GM18520 (cell line): ENCODE measurements around the gene CCL4L2.
"Not testable (repeated sequence)": the region's sequence is repeated elsewhere in the genome, so short reads cannot be mapped to it uniquely, and the experiment has no call there.

Source experiments
- ATAC-seq: cut with Tn5 transposase; IDR thresholded peaks from one replicate; pipeline ENCODE4 v1.9.1; 2021; ENCODE audit not compliant: unreplicated experiment

Gene CCL4L2

GRCh38 chr17:36194832-36195433, 15.9 kb upstream of the CCL4L2 start:
- not testable (repeated sequence) for ATAC-seq

GRCh38 chr17:36195434-36196130, 15.3 kb upstream of the CCL4L2 start:
- ATAC-seq = no peak

- ATAC-seq = no peak
Measured at GRCh38 chr17:36196131-36196486, 14.8 kb upstream of the CCL4L2 start.

- ATAC-seq = no peak
Measured at GRCh38 chr17:36197387-36197703, 13.5 kb upstream of the CCL4L2 start.

DNA sequence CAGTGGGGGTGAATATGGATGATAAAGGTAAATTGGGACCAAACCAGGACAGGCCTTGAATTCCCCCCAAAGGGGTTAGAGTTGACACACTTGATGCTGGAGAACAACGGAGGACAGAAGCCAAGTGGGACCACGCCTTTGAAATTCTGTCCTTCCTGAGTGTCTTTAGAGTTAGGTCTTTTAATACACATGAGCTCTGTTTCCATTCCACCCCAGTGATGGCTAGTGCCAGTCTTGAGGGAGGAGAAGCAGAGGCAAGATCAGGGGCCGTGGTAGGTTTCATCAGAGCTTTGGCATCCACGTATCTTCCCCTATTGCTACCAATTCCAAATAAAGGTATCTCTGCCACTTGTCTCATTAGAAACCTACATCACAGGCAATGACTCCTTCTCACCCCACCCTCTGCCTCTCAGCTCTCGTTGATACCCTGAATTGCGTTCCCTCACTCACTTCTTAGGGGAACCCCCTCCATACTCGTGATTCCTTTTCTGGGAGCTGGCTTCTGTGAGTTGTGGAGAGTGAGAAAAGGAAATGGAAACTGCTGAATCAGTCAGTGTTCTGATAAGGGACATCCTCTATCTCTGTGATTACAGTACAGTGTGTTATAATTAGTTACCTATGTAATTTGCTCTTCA, 11.9 kb upstream of the CCL4L2 start:
- peak; percentile 26 for ATAC-seq

GRCh38 chr17:36201102-36201501, 9.8 kb upstream of the CCL4L2 start:
- ATAC-seq = not testable (repeated sequence)

GRCh38 chr17:36201506-36201905, 9.4 kb upstream of the CCL4L2 start:
- not testable (repeated sequence) for ATAC-seq

DNA sequence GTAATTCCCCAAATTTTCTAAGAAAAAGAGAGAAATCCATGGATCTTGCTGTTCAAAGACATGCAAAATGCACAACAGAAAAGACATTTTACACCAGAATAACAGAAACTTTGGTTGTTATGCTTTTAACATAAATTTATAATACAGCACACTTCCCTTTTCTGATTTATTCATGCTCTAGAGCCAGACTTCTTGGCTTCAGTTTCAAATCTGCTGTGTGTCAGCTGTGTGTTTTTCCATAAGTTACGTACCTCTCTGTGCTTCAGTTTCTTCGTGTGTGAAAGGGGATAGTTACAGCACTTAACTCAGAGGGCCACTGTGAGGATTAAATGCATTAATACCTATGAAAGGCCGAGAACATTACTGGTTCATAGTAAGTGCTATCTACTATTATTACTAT, 7.5 kb upstream of the CCL4L2 start:
- no peak for ATAC-seq

GRCh38 chr17:36204724-36205500, 6.0 kb upstream of the CCL4L2 start:
- no peak for ATAC-seq

- ATAC-seq = peak; percentile 24
Measured at GRCh38 chr17:36205637-36206485, 5.0 kb upstream of the CCL4L2 start.

DNA sequence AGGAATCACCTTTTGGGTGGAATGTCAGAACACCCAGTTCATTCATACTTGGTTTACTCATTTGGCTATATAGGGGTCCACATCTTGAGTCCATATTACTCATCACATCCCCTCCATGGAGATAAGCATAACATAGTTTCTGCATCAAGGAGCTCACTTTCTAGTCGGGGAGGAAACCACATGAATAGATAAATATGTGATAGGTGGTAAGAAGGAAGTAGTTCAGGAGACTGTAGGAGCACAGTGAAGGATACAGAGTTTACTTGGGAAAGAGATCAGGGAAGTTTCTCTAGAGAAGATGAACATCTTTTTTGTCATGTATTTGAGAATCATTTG, 4.4 kb upstream of the CCL4L2 start:
- not testable (repeated sequence) for ATAC-seq

DNA sequence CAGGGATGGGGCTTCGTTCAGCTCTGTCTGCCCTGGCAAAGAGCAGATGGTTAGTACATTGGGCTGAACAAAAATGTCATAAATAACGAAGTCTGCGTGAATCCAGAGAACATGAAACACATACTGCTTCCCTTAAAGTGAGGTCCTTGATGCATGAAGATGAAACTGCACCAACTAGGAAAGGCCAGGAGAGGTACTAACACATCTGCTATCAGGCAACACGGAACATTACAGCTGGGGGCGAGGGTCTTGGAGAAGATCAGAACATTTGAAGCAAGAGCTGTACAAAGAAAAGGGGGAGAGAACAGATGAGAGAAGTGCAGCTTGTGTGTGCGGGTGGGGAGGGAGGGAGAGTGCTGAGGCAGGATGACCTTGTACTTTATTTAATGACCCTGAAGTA, 3.5 kb upstream of the CCL4L2 start:
- ATAC-seq = not testable (repeated sequence)

- ATAC-seq = no peak
Measured at GRCh38 chr17:36209575-36209974, 1.3 kb upstream of the CCL4L2 start.

DNA sequence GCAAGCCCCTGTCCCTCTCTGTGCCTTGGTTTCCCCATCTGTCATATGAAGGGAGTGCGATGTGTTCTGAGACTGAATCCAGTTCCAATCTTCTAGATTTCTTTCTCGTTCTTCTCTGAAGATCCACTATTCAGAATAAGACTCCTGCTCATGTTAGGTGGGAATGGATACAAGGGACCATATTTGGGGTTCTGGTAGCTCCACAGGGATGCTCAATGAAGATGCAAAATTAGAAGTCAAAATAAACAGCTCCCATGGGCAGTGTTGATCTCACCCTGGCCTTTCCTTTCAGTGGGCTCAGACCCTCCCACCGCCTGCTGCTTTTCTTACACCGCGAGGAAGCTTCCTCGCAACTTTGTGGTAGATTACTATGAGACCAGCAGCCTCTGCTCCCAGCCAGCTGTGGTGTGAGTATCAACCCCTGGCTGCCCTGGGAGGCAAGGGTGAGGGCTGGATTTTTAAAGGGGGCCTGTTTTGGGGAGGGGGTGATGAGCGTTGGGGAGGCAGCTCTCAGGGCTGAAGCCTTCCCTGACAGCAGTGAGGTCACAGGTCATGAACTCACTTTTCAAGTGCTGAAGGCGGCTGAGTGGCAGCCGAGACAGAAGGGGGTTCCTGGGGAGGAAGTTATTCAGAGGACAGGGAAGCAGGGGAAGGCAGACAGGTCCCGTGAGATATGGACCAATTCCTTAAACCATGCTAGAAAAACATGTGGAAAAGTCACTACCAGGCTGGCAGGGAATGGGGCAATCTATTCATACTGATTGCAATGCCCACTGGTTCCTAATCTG, 815 bp downstream of the CCL4L2 start:
- not testable (repeated sequence) for ATAC-seq

- ATAC-seq = no peak
Measured at GRCh38 chr17:36212272-36212605, 1.4 kb downstream of the CCL4L2 start.

GRCh38 chr17:36212966-36213365, 2.1 kb downstream of the CCL4L2 start:
- ATAC-seq = no peak

GRCh38 chr17:36213695-36214094, 2.8 kb downstream of the CCL4L2 start:
- ATAC-seq = no peak

DNA sequence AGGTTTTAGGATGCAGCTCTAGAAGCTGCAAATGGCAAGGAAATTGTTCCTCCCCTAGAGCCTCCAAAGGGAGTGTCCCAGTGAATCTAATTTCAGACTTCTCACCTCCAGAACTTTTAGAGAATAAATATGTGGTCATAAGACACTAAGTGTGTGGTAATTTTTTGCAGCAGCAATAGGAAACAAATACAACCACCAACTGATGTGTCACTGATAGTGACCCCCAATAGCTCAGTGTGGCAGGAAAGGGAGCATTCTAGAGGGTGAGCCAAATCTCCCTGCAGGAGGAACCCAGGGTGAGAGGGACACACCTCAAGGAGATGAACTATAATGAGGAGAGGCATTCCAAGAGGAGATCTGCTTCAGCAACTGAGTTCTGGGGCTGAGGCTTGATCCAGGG, 4.1 kb downstream of the CCL4L2 start:
- ATAC-seq = no peak

GRCh38 chr17:36215406-36216308, 4.8 kb downstream of the CCL4L2 start:
- ATAC-seq = not testable (repeated sequence)
